GF-D8 (cell line): Measurements from ENCODE around the gene BMPER.

ENCODE experiments used
- DNase-seq: peaks from one replicate; lab custom pipeline; 2025; lab: John Stamatoyannopoulos, UW

The BMPER gene

GRCh38 chr7:34093276-34093675, 187.9 kb downstream of the BMPER start:
- DNase-seq: no peak

- DNase-seq: no peak
These were observed 190.9 kb downstream of the BMPER start for GRCh38 chr7:34096198-34096651.

- no peak for DNase-seq
These were observed 191.4 kb downstream of the BMPER start for GRCh38 chr7:34096777-34097176.

GRCh38 chr7:34100661-34101060, 195.3 kb downstream of the BMPER start:
- DNase-seq: no peak

- no peak for DNase-seq
These were observed 198.8 kb downstream of the BMPER start for GRCh38 chr7:34104115-34104514.

- DNase-seq: no peak
These were observed 199.7 kb downstream of the BMPER start for GRCh38 chr7:34104992-34105391.

- DNase-seq: no peak
These were observed 201.9 kb downstream of the BMPER start for GRCh38 chr7:34107276-34107675.

GRCh38 chr7:34108165-34108564, 202.8 kb downstream of the BMPER start:
- DNase-seq: no peak

GRCh38 chr7:34109936-34110780, 204.8 kb downstream of the BMPER start:
- DNase-seq: no peak

- no peak for DNase-seq
These were observed 205.7 kb downstream of the BMPER start for GRCh38 chr7:34111031-34111430.

GRCh38 chr7:34115503-34115902, 210.2 kb downstream of the BMPER start:
- no peak for DNase-seq

- no peak for DNase-seq
These were observed 212.2 kb downstream of the BMPER start for GRCh38 chr7:34117573-34117972.

GRCh38 chr7:34121366-34121765, 216.0 kb downstream of the BMPER start:
- DNase-seq: no peak

- DNase-seq: no peak
These were observed 218.0 kb downstream of the BMPER start for GRCh38 chr7:34123316-34123715.

GRCh38 chr7:34124765-34125164, 219.4 kb downstream of the BMPER start:
- no peak for DNase-seq

- DNase-seq: no peak
These were observed 223.4 kb downstream of the BMPER start for GRCh38 chr7:34128762-34129161.

GRCh38 chr7:34130558-34131295, 225.4 kb downstream of the BMPER start:
- DNase-seq: no peak

- no peak for DNase-seq
These were observed 226.0 kb downstream of the BMPER start for GRCh38 chr7:34131371-34131770.

- DNase-seq: no peak
These were observed 228.1 kb downstream of the BMPER start for GRCh38 chr7:34133356-34133982.

GRCh38 chr7:34133983-34134782, 228.8 kb downstream of the BMPER start:
- no peak for DNase-seq

GRCh38 chr7:34135924-34136323, 230.6 kb downstream of the BMPER start:
- no peak for DNase-seq

- no peak for DNase-seq
These were observed 231.4 kb downstream of the BMPER start for GRCh38 chr7:34136698-34137097.
